ACC112 (cell line): ENCODE results near the gene MYRFL.

Source experiments
- H2AFZ ChIP-seq: fragments of 200-600 bp; sonication (generic); one replicate; pipeline ENCODE4 v1.6.0; 2017; ENCODE audit warnings: antibody characterized with exemption, low read length; ENCODE audit not compliant: unreplicated experiment
- H3K27ac ChIP-seq: fragments of 200-600 bp; sonication (generic); 2 replicates; pipeline ENCODE4 v1.5.1; 2014; ENCODE audit warnings: low read depth, mild to moderate bottlenecking, antibody characterized with exemption, low read length, moderate library complexity
- H3K27me3 ChIP-seq: fragments of 200-600 bp; sonication (generic); 2 replicates; pipeline ENCODE4 v1.6.1; 2014; ENCODE audit warnings: mild to moderate bottlenecking, antibody characterized with exemption, low read length, moderate library complexity, mixed read lengths; ENCODE audit not compliant: insufficient read depth
- H3K36me3 ChIP-seq: fragments of 200-600 bp; sonication (generic); 2 replicates; pipeline ENCODE4 v1.6.1; 2016; ENCODE audit warnings: mild to moderate bottlenecking, antibody characterized with exemption, low read length, moderate library complexity, mixed read lengths; ENCODE audit not compliant: insufficient read depth
- H3K4me1 ChIP-seq: fragments of 200-600 bp; sonication (generic); one replicate; pipeline ENCODE4 v1.6.1; 2016; ENCODE audit warnings: low read length, mixed read lengths; ENCODE audit not compliant: insufficient read depth, unreplicated experiment, control insufficient read depth
- H3K4me3 ChIP-seq: fragments of 200-600 bp; sonication (generic); 2 replicates; pipeline ENCODE4 v1.5.1; 2014; ENCODE audit warnings: mild to moderate bottlenecking, low read depth, low read length
- H3K79me2 ChIP-seq: fragments of 200-600 bp; sonication (generic); one replicate; pipeline ENCODE4 v1.6.0; 2016; ENCODE audit warnings: low read length; ENCODE audit not compliant: control insufficient read depth, unreplicated experiment, insufficient read depth

The MYRFL gene

GRCh38 chr12:69998011-69998410 is 173.0 kb downstream of the MYRFL start:
- Histone ChIP-seq H3K4me3 (no peak overlapping the region), H3K4me1 (no peaks in the 10 kb centered on the region), H3K27ac (no peak overlapping the region), H3K27me3 (peaks cover 6% of the 10 kb centered on the region; the same call in 1 of the 2 replicates), H2AFZ (no peak overlapping the region), H3K79me2 (no peaks in the 10 kb centered on the region), H3K36me3 (no peaks in the 10 kb centered on the region)

DNA sequence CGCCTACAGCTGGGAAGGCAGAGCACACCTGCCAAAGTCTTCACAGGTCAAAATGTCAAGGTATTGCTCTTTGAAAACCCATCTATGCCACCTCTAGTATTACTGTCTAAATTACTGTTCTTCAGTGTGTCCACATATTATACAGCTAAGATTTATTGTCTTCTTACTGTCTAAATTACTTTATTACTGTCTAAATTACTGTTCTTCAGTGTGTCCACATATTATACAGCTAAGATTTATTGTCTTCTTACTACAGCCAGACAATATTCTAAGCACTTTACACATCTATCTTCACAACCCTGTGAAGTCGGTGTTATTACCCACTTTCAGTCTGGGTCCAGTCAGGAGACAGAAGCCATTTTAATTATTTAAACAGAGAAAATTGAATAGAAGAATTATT is 173.9 kb downstream of the MYRFL start:
- Histone ChIP-seq H2AFZ (no peak overlapping the region), H3K79me2 (no peaks in the 10 kb centered on the region), H3K27ac (no peak overlapping the region), H3K27me3 (no peaks in the 10 kb centered on the region), H3K4me3 (no peak overlapping the region), H3K36me3 (no peaks in the 10 kb centered on the region), H3K4me1 (no peaks in the 10 kb centered on the region)

DNA sequence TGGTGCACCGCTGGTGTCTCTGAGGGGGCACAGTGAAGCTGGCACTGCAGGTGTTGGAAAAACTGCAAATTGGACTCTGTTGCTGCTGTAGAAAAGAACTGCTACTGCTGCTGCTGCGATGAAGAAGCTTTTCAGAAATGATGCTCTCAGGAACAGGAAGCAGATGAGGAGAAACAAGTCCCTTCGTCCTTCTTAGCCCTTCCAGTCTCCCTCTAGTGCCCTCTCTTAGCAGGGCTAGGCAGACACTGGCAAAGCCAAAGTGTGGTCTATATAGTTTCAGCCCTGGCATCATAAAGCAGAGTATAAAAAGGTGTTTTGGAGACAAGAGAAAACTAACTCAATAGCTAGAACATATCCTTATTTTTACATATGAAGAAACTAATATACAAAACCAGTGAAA is 174.5 kb downstream of the MYRFL start:
- no peak overlapping the region for H3K27ac ChIP-seq
- H3K4me3 ChIP-seq = no peak overlapping the region
- no peaks in the 10 kb centered on the region for H3K27me3 ChIP-seq
- no peaks in the 10 kb centered on the region for H3K79me2 ChIP-seq
- no peaks in the 10 kb centered on the region for H3K4me1 ChIP-seq
- no peak overlapping the region for H2AFZ ChIP-seq
- H3K36me3 ChIP-seq = no peaks in the 10 kb centered on the region

DNA sequence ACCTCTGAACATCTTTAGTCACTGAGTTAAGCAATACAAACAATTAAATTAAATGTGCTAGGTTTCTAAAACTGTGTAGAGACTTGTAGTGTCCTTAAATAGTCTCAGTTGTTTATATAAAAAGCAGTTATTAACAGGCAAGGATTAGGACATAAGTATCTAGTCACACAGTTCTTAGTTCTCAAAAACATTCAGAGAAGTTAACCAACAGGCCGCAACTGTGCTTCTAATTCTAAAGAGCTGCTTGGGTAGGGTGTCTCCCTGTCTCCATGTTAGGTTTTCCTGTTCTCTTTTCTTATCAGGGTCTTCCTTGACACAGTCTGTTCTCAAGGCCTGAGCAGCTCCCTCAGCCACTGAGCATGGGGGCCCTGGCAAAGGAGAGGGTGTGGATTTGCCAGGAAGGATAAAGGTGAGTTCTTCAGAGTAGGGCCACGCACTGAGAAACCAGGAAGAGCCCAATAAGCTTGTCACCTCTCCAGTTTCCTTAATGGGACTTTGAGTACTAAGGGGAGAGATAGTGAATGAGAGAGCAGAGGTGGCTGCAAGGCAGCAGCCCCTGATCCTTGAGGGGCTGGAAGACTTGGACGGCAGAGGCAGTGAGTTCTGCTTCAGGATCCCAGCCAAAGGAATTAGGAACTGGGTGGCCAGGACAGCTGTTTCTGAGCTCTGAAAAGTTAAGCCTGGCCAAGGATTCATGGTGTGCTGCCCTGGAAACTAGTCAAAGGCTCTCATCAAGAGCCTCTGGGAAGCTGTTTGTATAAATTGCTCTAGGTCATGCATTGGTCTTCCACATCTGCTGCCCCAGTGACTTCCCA is 177.3 kb downstream of the MYRFL start:
- no peaks in the 10 kb centered on the region for H3K27me3 ChIP-seq
- H3K79me2 ChIP-seq = no peaks in the 10 kb centered on the region
- no peak overlapping the region for H3K4me3 ChIP-seq
- H3K36me3 ChIP-seq = no peaks in the 10 kb centered on the region
- H2AFZ ChIP-seq = no peak overlapping the region
- no peak overlapping the region for H3K27ac ChIP-seq
- no peaks in the 10 kb centered on the region for H3K4me1 ChIP-seq

- Histone ChIP-seq H3K27me3 (no peaks in the 10 kb centered on the region), H3K36me3 (no peaks in the 10 kb centered on the region), H3K4me1 (no peaks in the 10 kb centered on the region), H2AFZ (no peak overlapping the region), H3K27ac (no peak overlapping the region), H3K79me2 (no peaks in the 10 kb centered on the region), H3K4me3 (no peak overlapping the region)
These were observed 177.9 kb downstream of the MYRFL start for GRCh38 chr12:70002912-70003255.

DNA sequence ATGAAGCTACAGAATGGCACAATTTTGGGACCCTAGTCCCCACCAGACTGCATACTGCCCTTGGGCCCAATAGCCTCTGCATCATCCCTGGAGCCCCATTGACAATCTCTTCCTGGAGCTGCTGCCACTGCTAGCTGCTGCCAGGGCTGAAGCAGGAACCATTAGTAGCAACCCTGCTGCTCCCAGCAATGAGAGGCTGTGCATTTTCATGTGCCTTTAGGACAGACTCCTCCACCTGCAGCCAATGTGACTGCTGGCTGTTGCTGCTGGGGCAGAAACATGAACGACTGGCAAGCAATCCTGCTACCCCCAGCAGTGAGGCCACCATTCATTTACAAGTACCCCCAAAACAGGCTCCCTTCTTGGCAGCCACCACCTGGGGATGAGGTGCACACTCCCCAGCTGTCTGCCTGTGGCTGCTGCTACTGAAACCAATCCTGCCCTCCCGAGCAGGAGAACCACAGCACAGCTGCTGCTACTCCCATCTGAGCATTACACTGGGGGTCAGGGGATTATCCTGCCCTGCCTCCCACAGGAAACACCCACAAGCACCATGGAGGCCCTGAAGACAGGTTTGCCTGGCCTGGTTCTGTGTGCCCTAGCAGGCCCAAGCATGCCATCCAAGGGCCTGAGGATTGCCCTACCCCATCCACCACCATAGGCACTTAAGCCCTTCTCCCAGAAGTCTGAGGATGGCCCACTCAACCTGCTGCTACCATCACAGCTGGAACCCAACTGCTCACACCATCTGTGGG is 181.0 kb downstream of the MYRFL start:
- no peaks in the 10 kb centered on the region for H3K4me1 ChIP-seq
- H3K27me3 ChIP-seq = no peaks in the 10 kb centered on the region
- H2AFZ ChIP-seq = no peak overlapping the region
- no peak overlapping the region for H3K27ac ChIP-seq
- H3K36me3 ChIP-seq = no peaks in the 10 kb centered on the region
- no peaks in the 10 kb centered on the region for H3K79me2 ChIP-seq
- no peak overlapping the region for H3K4me3 ChIP-seq

DNA sequence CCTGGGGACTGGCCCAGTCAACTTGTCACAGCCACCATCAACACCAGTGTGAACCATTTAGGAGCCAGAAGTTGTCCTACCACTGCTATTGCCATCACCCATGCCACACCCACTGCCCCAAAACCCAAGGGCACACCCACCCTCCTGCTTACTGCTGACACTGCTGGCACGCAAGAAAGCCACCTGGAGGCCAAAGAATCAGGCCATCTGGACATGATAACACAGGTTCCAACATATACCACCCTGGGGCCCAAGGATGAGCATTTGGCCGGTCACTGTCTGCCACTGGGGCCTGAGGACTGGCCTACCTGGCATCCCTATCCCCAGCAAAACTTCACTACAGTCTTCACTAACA is 181.6 kb downstream of the MYRFL start:
- H3K4me1 ChIP-seq = no peaks in the 10 kb centered on the region

GRCh38 chr12:70007687-70008086 is 182.7 kb downstream of the MYRFL start:
- Histone ChIP-seq H3K36me3 (no peaks in the 10 kb centered on the region), H3K27ac (no peak overlapping the region), H3K4me3 (no peak overlapping the region), H2AFZ (no peak overlapping the region), H3K79me2 (no peaks in the 10 kb centered on the region), H3K27me3 (no peaks in the 10 kb centered on the region), H3K4me1 (no peaks in the 10 kb centered on the region)

More for the DNA sequence above, 181.6 kb downstream of the MYRFL start:
- Histone ChIP-seq H3K27me3 (no peaks in the 10 kb centered on the region), H3K36me3 (no peaks in the 10 kb centered on the region), H3K79me2 (no peaks in the 10 kb centered on the region), H2AFZ (no peak overlapping the region), H3K4me3 (no peak overlapping the region), H3K27ac (no peak overlapping the region)
